K562 (cell line): ENCODE measurements around the gene EXOC4. TPM values are rescaled to one million over a fixed set of nuclear protein-coding genes. Genes with fewer than 3 reads are reported as not detected.

ENCODE experiments used
- ATAC-seq: fragments of 200-7000 bp; cut with Tn5 transposase; 3 replicates; pipeline ENCODE4 v1.9.1; 2020; ENCODE audit warnings: moderate library complexity
- BruUV-seq: library from RNA; stranded (reverse); fragments of 400-500 nt; replicated peaks from 2 replicates; lab custom pipeline; 2021; lab: Mats Ljungman, UMichigan
- CTCF ChIA-PET: fragments of 300-600 bp; formaldehyde crosslinking; extraction: SDS; loops from one replicate; lab custom pipeline; 2021; ENCODE audit warnings: low intra/inter-chr PET ratio; lab: Yijun Ruan, JAX
- POLR2A ChIA-PET: fragments of 300-600, 350-650 bp; sonication (Branson Sonifier 250); formaldehyde crosslinking; extraction: SDS; loops from one replicate; lab custom pipeline; 2021; ENCODE audit warnings: antibody characterized with exemption, inconsistent platforms; lab: Yijun Ruan, JAX
- DNase-seq, 4 experiments: peaks; one replicate each; pipeline versions ENCODE4 v3.0.0 to v3.0.0-alpha.2; 2011 to 2018; ENCODE audit warnings: low spot score in 3 of 4, mixed read lengths in 3 of 4; ENCODE audit errors: extremely low read depth in 1 of 4
- FAIRE-seq: peaks from 2 replicates; lab custom pipeline; 2011; peaks lifted over from hg19 to GRCh38; lab: Jason Lieb, UNC
- H2AFZ ChIP-seq: 2 replicates; pipeline ENCODE4 v1.6.0; 2011; ENCODE audit warnings: low read depth, low read length, control low read depth, inconsistent platforms
- H3K27ac ChIP-seq: fragments of 200-600 bp; 3 replicates; pipeline ENCODE4 v1.8.0; 2011; ENCODE audit warnings: low read depth, mild to moderate bottlenecking, control low read depth, inconsistent platforms, low read length, moderate library complexity, mixed read lengths; ENCODE audit errors: extremely low read depth
- H3K27me3 ChIP-seq, 2 experiments: fragments of 300-600 bp in 1 of 2; 2 replicates in 1 of 2; 3 replicates in 1 of 2; pipeline versions ENCODE4 v1.6.0 to v1.8.0; 2011; ENCODE audit warnings: inconsistent platforms in 2 of 2, low read length in 2 of 2, mild to moderate bottlenecking in 1 of 2, mixed read lengths in 1 of 2, moderate library complexity in 1 of 2; ENCODE audit not compliant: control insufficient read depth in 2 of 2, insufficient read depth in 2 of 2
- H3K36me3 ChIP-seq: fragments of 300-600 bp; 3 replicates; pipeline ENCODE4 v1.8.0; 2011; ENCODE audit warnings: mild to moderate bottlenecking, low read length, inconsistent platforms; ENCODE audit not compliant: control insufficient read depth, insufficient read depth
- H3K4me1 ChIP-seq, 2 experiments: fragments of 200-600 bp in 1 of 2; replicated peaks in 1 of 2; 2 replicates in 1 of 2; 3 replicates in 1 of 2; pipeline versions ENCODE4 v1.5.1 to v1.8.0; 2011; ENCODE audit warnings: inconsistent platforms in 2 of 2, low read length in 2 of 2, mild to moderate bottlenecking in 1 of 2, mixed read lengths in 1 of 2, moderate library complexity in 1 of 2; ENCODE audit not compliant: control insufficient read depth in 2 of 2, insufficient read depth in 2 of 2
- H3K4me2 ChIP-seq: 2 replicates; pipeline ENCODE4 v1.6.1; 2011; ENCODE audit warnings: low read length, control low read depth, inconsistent platforms, mixed read lengths; ENCODE audit not compliant: insufficient read depth
- H3K4me3 ChIP-seq: fragments of 200-600 bp; sonication (generic), shearing (Covaris generic); 2 replicates; pipeline ENCODE4 v1.5.1; 2016; ENCODE audit warnings: control low read depth, inconsistent platforms
- H3K79me2 ChIP-seq: fragments of 200-600 bp; 3 replicates; pipeline ENCODE4 v1.8.0; 2011; ENCODE audit warnings: low read length, inconsistent platforms; ENCODE audit not compliant: control insufficient read depth, insufficient read depth
- H3K9ac ChIP-seq, 2 experiments: 2 replicates each; pipeline versions ENCODE4 v1.6.0 to v1.6.1; 2011; ENCODE audit warnings: low read depth in 2 of 2, low read length in 2 of 2, control low read depth in 1 of 2, inconsistent platforms in 1 of 2, mild to moderate bottlenecking in 1 of 2, mixed read lengths in 1 of 2; ENCODE audit not compliant: insufficient read depth in 1 of 2
- H3K9me1 ChIP-seq: one replicate; pipeline ENCODE4 v1.6.0; 2011; ENCODE audit warnings: inconsistent platforms, mild to moderate bottlenecking, low read length, moderate library complexity; ENCODE audit not compliant: control insufficient read depth, insufficient read depth
- H3K9me3 ChIP-seq: replicated peaks from 2 replicates; pipeline ENCODE4 v1.5.1; 2011; ENCODE audit warnings: low read depth, low read length, inconsistent platforms; ENCODE audit not compliant: control insufficient read depth, insufficient read depth
- H4K20me1 ChIP-seq: replicated peaks from 2 replicates; pipeline ENCODE4 v1.6.1; 2011; ENCODE audit warnings: low read length, inconsistent platforms, mixed read lengths; ENCODE audit not compliant: control insufficient read depth, insufficient read depth
- BRCA1 ChIP-seq, 2 experiments: fragments of 450-650 bp in 1 of 2; sonication (generic) in 1 of 2; formaldehyde crosslinking in 1 of 2; IDR thresholded peaks; 2 replicates each; pipeline versions ENCODE4 v1.5.0 to v1.6.1; 2017 to 2020; ENCODE audit warnings: mild to moderate bottlenecking in 1 of 2, missing genetic modification reagents in 1 of 2
- CEBPG ChIP-seq, 3 experiments: fragments of 200-800 bp in 1 of 3; sonication (Bioruptor generic) in 1 of 3; sonication (generic) in 1 of 3; formaldehyde crosslinking in 1 of 3; IDR thresholded peaks in 2 of 3; conservative IDR thresholded peaks in 1 of 3; 2 replicates each; pipeline versions ENCODE4 v1.6.1 to v1.8.0; 2016 to 2022; ENCODE audit warnings: missing compliant biosample characterization in 2 of 3, missing genetic modification characterization in 2 of 3, mild to moderate bottlenecking in 1 of 3, missing genetic modification reagents in 1 of 3
- FOXJ3 ChIP-seq: sonication (generic); formaldehyde crosslinking; IDR thresholded peaks from 2 replicates; pipeline ENCODE4 v1.4.0; 2020; ENCODE audit warnings: mild to moderate bottlenecking, missing genetic modification reagents
- GATAD2B ChIP-seq: fragments of 450-650 bp; IDR thresholded peaks from 2 replicates; pipeline ENCODE4 v1.6.1; 2017; ENCODE audit warnings: mild to moderate bottlenecking, borderline replicate concordance
- MAFK ChIP-seq: IDR thresholded peaks from 2 replicates; pipeline ENCODE4 v1.6.1; 2011; ENCODE audit warnings: low read length, improper control_type of control experiment
- SIN3B ChIP-seq: fragments of 450-650 bp; IDR thresholded peaks from 2 replicates; pipeline ENCODE4 v1.6.1; 2017; ENCODE audit warnings: low read depth, mild to moderate bottlenecking, moderate library complexity
- SMARCA4 ChIP-seq: fragments of 450-650 bp; IDR thresholded peaks from 2 replicates; pipeline ENCODE4 v1.6.1; 2016
- TRIM28 ChIP-seq: fragments of 450-650 bp; IDR thresholded peaks from 2 replicates; pipeline ENCODE4 v1.6.1; 2017
- ZBTB1 ChIP-seq: sonication (generic); formaldehyde crosslinking; IDR thresholded peaks from 2 replicates; pipeline ENCODE4 v1.8.1; 2023; ENCODE audit warnings: missing genetic modification reagents, low read depth, mild to moderate bottlenecking, borderline replicate concordance
- ZNF140 ChIP-seq: fragments of 250-450 bp; sonication (Bioruptor Pico); IDR thresholded peaks from 2 replicates; pipeline ENCODE4 v1.8.0; 2021; ENCODE audit warnings: moderate library complexity, mild to moderate bottlenecking, inconsistent platforms
- ZNF785 ChIP-seq: fragments of 250-450 bp; sonication (Bioruptor Pico); IDR thresholded peaks from 2 replicates; pipeline ENCODE4 v1.4.0; 2020; ENCODE audit warnings: mild to moderate bottlenecking
- WGBS: fragments of 100-300 bp; shearing (Covaris generic); methylation state at CpG from one replicate; pipeline ENCODE4 v1.1.6; 2016; ENCODE audit warnings: low coverage, mixed read lengths; ENCODE audit not compliant: insufficient coverage; ENCODE audit errors: missing lambda C conversion rate; 5-methylcytosine and 5-hydroxymethylcytosine counted together
- in situ Hi-C: fragments of 300-500 bp; cut with MboI; formaldehyde crosslinking; loops from 4 replicates; pipeline ENCODE4 v1.15.0; 2018; ENCODE audit warnings: inconsistent platforms, mixed read lengths
- intact Hi-C: fragments of 100-400 bp; cut with micrococcal nuclease; formaldehyde crosslinking; loops from 2 replicates; pipeline ENCODE4 v1.14.2; 2022
- polyA plus RNA-seq, 8 experiments: library from polyadenylated mRNA; depleted of rRNA in 4 of 8; stranded (reverse) in 5 of 8; unstranded in 3 of 8; fragments of >200 nt; fragmentation: Nextera tagmentation in 2 of 8; fragmentation: Illumina TruSeq in 1 of 8; extraction: Ambion mirVana in 2 of 8; extraction: Trizol in 1 of 8; gene quantifications; 2 replicates each; pipeline versions ENCODE4 v1.2.1 to v1.2.3, GENCODE V29; 2011 to 2014; ENCODE audit warnings: inconsistent platforms in 1 of 8, missing spikeins in 1 of 8
- total RNA-seq, 7 experiments: library from RNA; depleted of rRNA in 6 of 7; stranded (reverse); fragments of >200 nt in 6 of 7; fragmentation: Illumina TruSeq in 2 of 7; extraction: Trizol in 2 of 7; gene quantifications; 2 replicates each; pipeline versions ENCODE4 v1.2.1 to v1.2.3, GENCODE V29; 2011 to 2021; ENCODE audit warnings: low replicate concordance in 1 of 7
- TF ChIP-seq, protein P1 (sequence below): sonication (generic); formaldehyde crosslinking; IDR thresholded peaks from 2 replicates; pipeline ENCODE4 v1.8.0; 2022; ENCODE audit warnings: mild to moderate bottlenecking, missing genetic modification reagents
- TF ChIP-seq, protein P2 (sequence below): fragments of 250-450 bp; sonication (Bioruptor Pico); IDR thresholded peaks from 2 replicates; pipeline ENCODE4 v1.9.0; 2021; ENCODE audit warnings: mild to moderate bottlenecking
- TF ChIP-seq, protein P3 (sequence below): sonication (generic); formaldehyde crosslinking; IDR thresholded peaks from 2 replicates; pipeline ENCODE4 v1.8.0; 2022; ENCODE audit warnings: missing genetic modification reagents, mild to moderate bottlenecking, moderate library complexity, borderline replicate concordance
- TF ChIP-seq, protein P4 (sequence below): IDR thresholded peaks from 2 replicates; pipeline ENCODE4 v1.6.1; 2011; ENCODE audit warnings: borderline replicate concordance, low read depth, mild to moderate bottlenecking, moderate library complexity, low read length; ENCODE audit not compliant: insufficient read depth, poor library complexity, severe bottlenecking

The EXOC4 gene
- total and polyA plus RNA-seq, 9 of the 15 experiments (the other 6 are each of a cell fraction or from before 2014, with no cell fraction given) = 18.5 to 73.1 (median 46.6) TPM

DNA sequence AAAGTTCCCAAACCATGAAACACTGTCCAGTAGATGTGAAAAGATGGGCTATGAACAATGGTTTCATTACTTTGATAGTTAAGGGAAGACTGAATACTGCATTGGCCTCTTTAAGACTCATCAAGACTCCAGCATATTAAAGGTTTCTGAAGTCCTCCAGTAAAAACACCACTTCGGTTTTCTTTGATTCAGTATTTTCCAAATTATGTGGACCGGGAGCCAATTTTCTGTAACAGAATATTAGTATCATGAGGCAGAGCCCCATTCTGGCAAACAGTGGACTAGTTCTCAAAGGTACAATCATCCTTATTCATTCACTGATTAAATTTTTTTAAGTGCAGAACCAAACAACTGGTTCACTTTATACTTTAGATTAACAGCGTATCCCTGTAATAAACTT, 633.2 kb downstream of the EXOC4 start:
- Histone ChIP-seq H3K79me2 (no peaks in the 10 kb centered on the region), H3K9me3 (no peaks in the 10 kb centered on the region), H2AFZ (no peak overlapping the region), H4K20me1 (no peaks in the 10 kb centered on the region), H3K27me3 (no peaks in the 10 kb centered on the region), H3K4me3 (no peak overlapping the region), H3K9me1 (no peaks in the 10 kb centered on the region), H3K36me3 (no peaks in the 10 kb centered on the region), H3K4me2 (no peak overlapping the region), H3K27ac (no peak overlapping the region), H3K9ac (no peak overlapping the region), H3K4me1 (peaks cover 4 to 10% of the 10 kb centered on the region in 2 experiments; a peak in 3 of 5 replicates)
- no peak for ATAC-seq
- POLR2A ChIA-PET = no interaction called here
- BruUV-seq = no TSS peak
- intact Hi-C loops = no loop called here
- no peak for FAIRE-seq
- 26% methylated on average over 3 of the region's 3 CpGs for WGBS
- no peak for DNase-seq
- CTCF ChIA-PET = no interaction called here
- in situ Hi-C loops = no loop called here
- TF ChIP-seq MAFK = no peak
- no peak for TF ChIP-seq FOXJ3 (CRISPR knock-in tag)
- no peak for TF ChIP-seq GATAD2B
- no peak for TF ChIP-seq ZNF140 (CRISPR knock-in tag)
- TF ChIP-seq, protein P1, sequence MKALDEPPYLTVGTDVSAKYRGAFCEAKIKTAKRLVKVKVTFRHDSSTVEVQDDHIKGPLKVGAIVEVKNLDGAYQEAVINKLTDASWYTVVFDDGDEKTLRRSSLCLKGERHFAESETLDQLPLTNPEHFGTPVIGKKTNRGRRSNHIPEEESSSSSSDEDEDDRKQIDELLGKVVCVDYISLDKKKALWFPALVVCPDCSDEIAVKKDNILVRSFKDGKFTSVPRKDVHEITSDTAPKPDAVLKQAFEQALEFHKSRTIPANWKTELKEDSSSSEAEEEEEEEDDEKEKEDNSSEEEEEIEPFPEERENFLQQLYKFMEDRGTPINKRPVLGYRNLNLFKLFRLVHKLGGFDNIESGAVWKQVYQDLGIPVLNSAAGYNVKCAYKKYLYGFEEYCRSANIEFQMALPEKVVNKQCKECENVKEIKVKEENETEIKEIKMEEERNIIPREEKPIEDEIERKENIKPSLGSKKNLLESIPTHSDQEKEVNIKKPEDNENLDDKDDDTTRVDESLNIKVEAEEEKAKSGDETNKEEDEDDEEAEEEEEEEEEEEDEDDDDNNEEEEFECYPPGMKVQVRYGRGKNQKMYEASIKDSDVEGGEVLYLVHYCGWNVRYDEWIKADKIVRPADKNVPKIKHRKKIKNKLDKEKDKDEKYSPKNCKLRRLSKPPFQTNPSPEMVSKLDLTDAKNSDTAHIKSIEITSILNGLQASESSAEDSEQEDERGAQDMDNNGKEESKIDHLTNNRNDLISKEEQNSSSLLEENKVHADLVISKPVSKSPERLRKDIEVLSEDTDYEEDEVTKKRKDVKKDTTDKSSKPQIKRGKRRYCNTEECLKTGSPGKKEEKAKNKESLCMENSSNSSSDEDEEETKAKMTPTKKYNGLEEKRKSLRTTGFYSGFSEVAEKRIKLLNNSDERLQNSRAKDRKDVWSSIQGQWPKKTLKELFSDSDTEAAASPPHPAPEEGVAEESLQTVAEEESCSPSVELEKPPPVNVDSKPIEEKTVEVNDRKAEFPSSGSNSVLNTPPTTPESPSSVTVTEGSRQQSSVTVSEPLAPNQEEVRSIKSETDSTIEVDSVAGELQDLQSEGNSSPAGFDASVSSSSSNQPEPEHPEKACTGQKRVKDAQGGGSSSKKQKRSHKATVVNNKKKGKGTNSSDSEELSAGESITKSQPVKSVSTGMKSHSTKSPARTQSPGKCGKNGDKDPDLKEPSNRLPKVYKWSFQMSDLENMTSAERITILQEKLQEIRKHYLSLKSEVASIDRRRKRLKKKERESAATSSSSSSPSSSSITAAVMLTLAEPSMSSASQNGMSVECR (CRISPR knock-in tag) = no peak
- TF ChIP-seq ZNF785 = no peak
- TF ChIP-seq, protein P2, sequence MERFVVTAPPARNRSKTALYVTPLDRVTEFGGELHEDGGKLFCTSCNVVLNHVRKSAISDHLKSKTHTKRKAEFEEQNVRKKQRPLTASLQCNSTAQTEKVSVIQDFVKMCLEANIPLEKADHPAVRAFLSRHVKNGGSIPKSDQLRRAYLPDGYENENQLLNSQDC (CRISPR knock-in tag) = no peak
- TF ChIP-seq SIN3B = no peak
- TF ChIP-seq TRIM28 = no peak
- no peak for TF ChIP-seq ZBTB1
- TF ChIP-seq, protein P3, sequence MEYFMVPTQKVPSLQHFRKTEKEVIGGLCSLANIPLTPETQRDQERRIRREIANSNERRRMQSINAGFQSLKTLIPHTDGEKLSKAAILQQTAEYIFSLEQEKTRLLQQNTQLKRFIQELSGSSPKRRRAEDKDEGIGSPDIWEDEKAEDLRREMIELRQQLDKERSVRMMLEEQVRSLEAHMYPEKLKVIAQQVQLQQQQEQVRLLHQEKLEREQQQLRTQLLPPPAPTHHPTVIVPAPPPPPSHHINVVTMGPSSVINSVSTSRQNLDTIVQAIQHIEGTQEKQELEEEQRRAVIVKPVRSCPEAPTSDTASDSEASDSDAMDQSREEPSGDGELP (CRISPR knock-in tag) = no peak
- no peak for TF ChIP-seq CEBPG (CRISPR knock-in tag; IDR thresholded peaks at IDR 0.05)
- TF ChIP-seq CEBPG (tag; conservative IDR thresholded peaks at IDR 0.05 in 1 of 2, IDR thresholded peaks at IDR 0.05 in 1 of 2) = no peak
- TF ChIP-seq BRCA1 (IDR thresholded peaks at IDR 0.05) = no peak
- TF ChIP-seq BRCA1 (CRISPR knock-in tag; IDR thresholded peaks at IDR 0.05) = no peak
- no peak for TF ChIP-seq SMARCA4
- TF ChIP-seq, protein P4, sequence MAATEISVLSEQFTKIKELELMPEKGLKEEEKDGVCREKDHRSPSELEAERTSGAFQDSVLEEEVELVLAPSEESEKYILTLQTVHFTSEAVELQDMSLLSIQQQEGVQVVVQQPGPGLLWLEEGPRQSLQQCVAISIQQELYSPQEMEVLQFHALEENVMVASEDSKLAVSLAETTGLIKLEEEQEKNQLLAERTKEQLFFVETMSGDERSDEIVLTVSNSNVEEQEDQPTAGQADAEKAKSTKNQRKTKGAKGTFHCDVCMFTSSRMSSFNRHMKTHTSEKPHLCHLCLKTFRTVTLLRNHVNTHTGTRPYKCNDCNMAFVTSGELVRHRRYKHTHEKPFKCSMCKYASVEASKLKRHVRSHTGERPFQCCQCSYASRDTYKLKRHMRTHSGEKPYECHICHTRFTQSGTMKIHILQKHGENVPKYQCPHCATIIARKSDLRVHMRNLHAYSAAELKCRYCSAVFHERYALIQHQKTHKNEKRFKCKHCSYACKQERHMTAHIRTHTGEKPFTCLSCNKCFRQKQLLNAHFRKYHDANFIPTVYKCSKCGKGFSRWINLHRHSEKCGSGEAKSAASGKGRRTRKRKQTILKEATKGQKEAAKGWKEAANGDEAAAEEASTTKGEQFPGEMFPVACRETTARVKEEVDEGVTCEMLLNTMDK = no peak
